ENCODE data around the gene DGKH.
A peak's percentile ranks its signal among the peaks of the same experiment; 100 is the strongest.

The DGKH gene

GRCh38 chr13:42040730-42041010 is 7.8 kb upstream of the DGKH start:
- TF ChIP-seq USF1 (IDR thresholded peaks at IDR 0.05) (no peak), ZBTB7A (IDR thresholded peaks at IDR 0.05; ENCODE audit: low read depth) (no peak), YY1 (IDR thresholded peaks at IDR 0.05; ENCODE audit: low read depth) (no peak)

- no peak for TF ChIP-seq CEBPB (IDR thresholded peaks at IDR 0.05)
- 0 out of 2 replicates have a peak, but pooled peaks have one; percentile 28 for TF ChIP-seq YY1 (IDR thresholded peaks at IDR 0.05; ENCODE audit: low read depth)
- TF ChIP-seq, protein P1, sequence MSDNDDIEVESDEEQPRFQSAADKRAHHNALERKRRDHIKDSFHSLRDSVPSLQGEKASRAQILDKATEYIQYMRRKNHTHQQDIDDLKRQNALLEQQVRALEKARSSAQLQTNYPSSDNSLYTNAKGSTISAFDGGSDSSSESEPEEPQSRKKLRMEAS (IDR thresholded peaks at IDR 0.05): peak; percentile 90
- TF ChIP-seq EP300 (IDR thresholded peaks at IDR 0.05; ENCODE audit: borderline replicate concordance): no peak
- TF ChIP-seq CREB1 (IDR thresholded peaks at IDR 0.05; ENCODE audit: low read depth): no peak
- peak; percentile 45; the same call in 1 of the 2 replicates for TF ChIP-seq TAF1 (IDR thresholded peaks at IDR 0.05; ENCODE audit: low read depth)
- no peak for TF ChIP-seq NFIC (IDR thresholded peaks at IDR 0.05)
- no peak for TF ChIP-seq TCF12 (IDR thresholded peaks at IDR 0.05; ENCODE audit: low read depth)
Observed at GRCh38 chr13:42041011-42041683, 7.3 kb upstream of the DGKH start.

GRCh38 chr13:42041684-42042035 is 6.8 kb upstream of the DGKH start:
- TF ChIP-seq EP300 (IDR thresholded peaks at IDR 0.05; ENCODE audit: borderline replicate concordance) (no peak), EGR1 (IDR thresholded peaks at IDR 0.05) (no peak), CEBPB (IDR thresholded peaks at IDR 0.05) (no peak), TAF1 (IDR thresholded peaks at IDR 0.05; ENCODE audit: low read depth) (no peak), NFIC (IDR thresholded peaks at IDR 0.05) (no peak), REST (IDR thresholded peaks at IDR 0.05; ENCODE audit: low read depth) (no peak), TCF12 (IDR thresholded peaks at IDR 0.05; ENCODE audit: low read depth) (no peak), ZBTB7A (IDR thresholded peaks at IDR 0.05; ENCODE audit: low read depth) (no peak), TEAD4 (IDR thresholded peaks at IDR 0.05) (no peak), FOXM1 (IDR thresholded peaks at IDR 0.05; ENCODE audit: borderline replicate concordance, low read depth) (no peak), CREB1 (IDR thresholded peaks at IDR 0.05; ENCODE audit: low read depth) (no peak), USF1 (IDR thresholded peaks at IDR 0.05) (no peak), YY1 (IDR thresholded peaks at IDR 0.05; ENCODE audit: low read depth) (no peak), RAD21 (IDR thresholded peaks at IDR 0.05; ENCODE audit: low read depth) (no peak)
- TF ChIP-seq, protein P1 (IDR thresholded peaks at IDR 0.05): no peak

DNA sequence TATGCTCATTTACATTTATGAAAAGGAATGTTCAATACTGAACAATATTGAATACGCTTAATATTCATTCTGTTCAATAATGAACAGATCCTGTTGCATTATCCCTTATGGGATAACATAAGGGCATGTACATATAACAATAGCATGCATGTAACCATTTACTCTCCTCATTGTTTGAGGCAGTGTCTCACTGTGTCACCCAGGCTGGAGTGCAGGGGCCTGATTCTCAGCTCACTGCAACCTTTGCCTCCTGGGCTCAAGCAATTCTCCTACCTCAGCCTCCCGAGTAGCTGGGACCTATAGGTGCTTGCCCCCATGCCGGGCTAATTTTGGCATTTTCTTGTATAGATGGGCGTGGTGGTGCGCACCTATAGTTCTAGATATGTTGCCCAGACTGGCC is 4.8 kb upstream of the DGKH start:
- TF ChIP-seq ZBTB7A (IDR thresholded peaks at IDR 0.05; ENCODE audit: low read depth): no peak
- no peak for TF ChIP-seq TAF1 (IDR thresholded peaks at IDR 0.05; ENCODE audit: low read depth)
- TF ChIP-seq TEAD4 (IDR thresholded peaks at IDR 0.05): no peak
- no peak for TF ChIP-seq YY1 (IDR thresholded peaks at IDR 0.05; ENCODE audit: low read depth)
- no peak for TF ChIP-seq REST (IDR thresholded peaks at IDR 0.05; ENCODE audit: low read depth)
- TF ChIP-seq USF1 (IDR thresholded peaks at IDR 0.05): no peak
- TF ChIP-seq TCF12 (IDR thresholded peaks at IDR 0.05; ENCODE audit: low read depth): no peak
- no peak for TF ChIP-seq EP300 (IDR thresholded peaks at IDR 0.05; ENCODE audit: borderline replicate concordance)
- no peak for TF ChIP-seq EGR1 (IDR thresholded peaks at IDR 0.05)
- no peak for TF ChIP-seq FOXM1 (IDR thresholded peaks at IDR 0.05; ENCODE audit: borderline replicate concordance, low read depth)
- no peak for TF ChIP-seq NFIC (IDR thresholded peaks at IDR 0.05)
- TF ChIP-seq CREB1 (IDR thresholded peaks at IDR 0.05; ENCODE audit: low read depth): no peak
- TF ChIP-seq RAD21 (IDR thresholded peaks at IDR 0.05; ENCODE audit: low read depth): no peak
- TF ChIP-seq CEBPB (IDR thresholded peaks at IDR 0.05): no peak
- TF ChIP-seq, protein P1 (IDR thresholded peaks at IDR 0.05): no peak

DNA sequence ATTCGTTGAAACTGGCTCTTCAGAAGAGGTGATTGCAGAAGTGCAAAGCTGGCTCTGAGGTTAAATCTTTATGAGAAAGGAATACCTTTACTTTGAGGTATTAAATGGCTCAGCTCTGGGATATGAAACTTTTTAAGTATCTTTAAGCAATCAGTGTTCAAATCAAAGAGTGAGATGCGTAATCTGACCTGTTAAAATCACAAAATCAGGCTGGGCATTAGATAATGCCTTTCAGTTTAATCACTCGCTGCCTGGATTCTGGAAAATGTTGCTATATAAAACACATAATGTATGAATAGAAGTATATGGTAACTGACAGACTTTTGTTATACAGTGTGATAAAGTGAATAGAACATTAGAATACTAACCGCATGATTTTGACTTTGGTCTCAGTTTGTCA is 2.0 kb upstream of the DGKH start:
- no peak for TF ChIP-seq TCF12 (IDR thresholded peaks at IDR 0.05; ENCODE audit: low read depth)
- TF ChIP-seq TAF1 (IDR thresholded peaks at IDR 0.05; ENCODE audit: low read depth): no peak
- TF ChIP-seq RAD21 (IDR thresholded peaks at IDR 0.05; ENCODE audit: low read depth): no peak
- TF ChIP-seq NFIC (IDR thresholded peaks at IDR 0.05): no peak
- no peak for TF ChIP-seq EGR1 (IDR thresholded peaks at IDR 0.05)
- TF ChIP-seq EP300 (IDR thresholded peaks at IDR 0.05; ENCODE audit: borderline replicate concordance): no peak

Measured in Ishikawa (cell line).